ENCODE results near the gene SPOCK1. TPM values are rescaled to one million over a fixed set of nuclear protein-coding genes. Genes with fewer than 3 reads are reported as not detected.

Gene SPOCK1
- total RNA-seq, 1 donor from 2014 or later, result 3.7 TPM

DNA sequence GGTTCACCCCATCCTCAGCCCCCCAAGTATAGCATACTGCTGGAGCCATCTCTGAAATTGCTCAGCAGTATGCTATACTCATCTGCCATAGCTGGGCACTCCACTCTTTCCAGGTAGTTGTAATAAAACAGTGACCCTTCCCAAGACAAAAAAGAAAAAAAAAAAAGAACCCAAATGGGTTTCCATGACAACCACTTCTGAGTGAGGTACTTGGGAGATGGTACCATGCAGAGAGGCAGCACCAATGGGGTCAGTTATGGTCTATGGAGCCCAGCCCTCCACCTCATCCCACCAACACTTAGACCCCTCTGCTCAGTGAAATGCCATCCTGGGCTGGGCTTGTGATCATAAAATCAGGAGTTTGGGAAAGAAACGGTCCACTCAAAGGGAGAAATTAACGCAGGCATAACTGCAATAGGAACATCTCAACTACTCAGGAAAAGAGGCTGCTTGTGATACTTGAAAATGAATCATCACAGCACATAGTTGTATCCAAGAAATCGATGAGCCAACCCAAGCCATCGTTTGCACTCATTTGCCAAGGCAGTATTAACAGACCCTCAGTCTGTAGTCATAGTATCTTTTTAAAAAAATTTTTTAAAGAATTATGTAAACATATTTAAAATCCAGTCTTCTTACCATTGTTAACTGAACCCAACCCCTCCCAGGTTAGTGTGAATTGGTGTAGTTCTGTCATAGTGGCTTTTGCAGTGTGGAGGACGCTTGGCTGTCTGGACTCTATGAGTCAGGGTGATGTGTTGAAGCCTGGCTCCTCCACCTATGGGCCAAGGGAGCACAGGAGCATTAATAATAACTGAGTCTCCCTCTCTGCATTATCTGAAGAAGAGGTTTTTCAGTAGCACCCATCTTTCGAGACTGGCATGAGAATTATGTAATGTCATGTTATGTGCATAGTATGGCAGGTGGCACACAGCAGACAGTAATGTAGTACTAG lies 402.7 kb downstream of the SPOCK1 start:
- H3K27me3 ChIP-seq (ENCODE audit: control insufficient read depth in 3 of 3, insufficient read depth in 3 of 3, low read length in 3 of 3), result no peaks in the 10 kb centered on the region
- H3K9ac ChIP-seq (ENCODE audit: low read depth in 1 of 3, low read length in 3 of 3), result no peak overlapping the region
- no peak overlapping the region for H3K4me3 ChIP-seq (ENCODE audit: low read length in 3 of 3)
- no peak overlapping the region for H3K27ac ChIP-seq (ENCODE audit: low read depth, low read length)
- no peaks in the 10 kb centered on the region for H3K9me3 ChIP-seq (ENCODE audit: control insufficient read depth in 3 of 3, low read length in 3 of 3)
- H3K4me1 ChIP-seq (ENCODE audit: control insufficient read depth in 3 of 3, insufficient read depth in 3 of 3, low read length in 3 of 3), result peaks cover 0 to 4% (median 0%) of the 10 kb centered on the region in 3 donors
- no peaks in the 10 kb centered on the region for H3K36me3 ChIP-seq (ENCODE audit: control insufficient read depth in 3 of 3, insufficient read depth in 3 of 3, low read length in 3 of 3)

- no peaks in the 10 kb centered on the region for H3K9me3 ChIP-seq (ENCODE audit: control insufficient read depth in 3 of 3, low read length in 3 of 3)
- peaks cover 0 to 4% (median 0%) of the 10 kb centered on the region in 3 donors for H3K4me1 ChIP-seq (ENCODE audit: control insufficient read depth in 3 of 3, insufficient read depth in 3 of 3, low read length in 3 of 3)
- H3K9ac ChIP-seq (ENCODE audit: low read depth in 1 of 3, low read length in 3 of 3), result no peak overlapping the region
- H3K27ac ChIP-seq (ENCODE audit: low read depth, low read length), result no peak overlapping the region
- H3K36me3 ChIP-seq (ENCODE audit: control insufficient read depth in 3 of 3, insufficient read depth in 3 of 3, low read length in 3 of 3), result no peaks in the 10 kb centered on the region
- no peaks in the 10 kb centered on the region for H3K27me3 ChIP-seq (ENCODE audit: control insufficient read depth in 3 of 3, insufficient read depth in 3 of 3, low read length in 3 of 3)
- no peak overlapping the region for H3K4me3 ChIP-seq (ENCODE audit: low read length in 3 of 3)
Measured at GRCh38 chr5:137095597-137095996, 403.5 kb downstream of the SPOCK1 start.

GRCh38 chr5:137092831-137093230 lies 406.3 kb downstream of the SPOCK1 start:
- Histone ChIP-seq H3K27me3 (ENCODE audit: control insufficient read depth in 3 of 3, insufficient read depth in 3 of 3, low read length in 3 of 3) (no peaks in the 10 kb centered on the region), H3K9me3 (ENCODE audit: control insufficient read depth in 3 of 3, low read length in 3 of 3) (no peaks in the 10 kb centered on the region), H3K4me1 (ENCODE audit: control insufficient read depth in 3 of 3, insufficient read depth in 3 of 3, low read length in 3 of 3) (peaks cover 0 to 8% (median 0%) of the 10 kb centered on the region in 3 donors), H3K4me3 (ENCODE audit: low read length in 3 of 3) (no peak overlapping the region), H3K27ac (ENCODE audit: low read depth, low read length) (no peak overlapping the region), H3K9ac (ENCODE audit: low read depth in 1 of 3, low read length in 3 of 3) (no peak overlapping the region), H3K36me3 (ENCODE audit: control insufficient read depth in 3 of 3, insufficient read depth in 3 of 3, low read length in 3 of 3) (no peaks in the 10 kb centered on the region)

DNA sequence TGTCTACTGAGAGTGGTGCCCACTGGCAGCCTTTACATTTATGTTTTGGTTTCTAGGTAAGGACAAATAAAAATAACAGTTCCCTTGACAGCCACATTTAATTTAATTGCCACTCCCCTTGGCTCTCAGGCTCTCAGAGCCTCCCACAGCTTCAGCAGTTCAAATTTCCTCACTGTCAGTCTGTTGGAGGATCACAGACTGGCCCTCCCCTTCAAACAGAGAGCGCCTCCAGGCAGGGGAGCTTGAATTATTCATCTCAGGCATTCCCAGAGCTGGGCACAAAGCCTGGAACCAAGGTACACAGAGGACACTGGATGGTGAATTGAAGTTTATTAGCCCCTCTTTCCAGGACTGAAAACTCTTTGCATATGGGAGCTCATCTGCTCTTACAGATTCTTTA lies 407.7 kb downstream of the SPOCK1 start:
- no peaks in the 10 kb centered on the region for H3K9me3 ChIP-seq (ENCODE audit: control insufficient read depth in 3 of 3, low read length in 3 of 3)
- no peaks in the 10 kb centered on the region for H3K27me3 ChIP-seq (ENCODE audit: control insufficient read depth in 3 of 3, insufficient read depth in 3 of 3, low read length in 3 of 3)
- H3K4me1 ChIP-seq (ENCODE audit: control insufficient read depth in 3 of 3, insufficient read depth in 3 of 3, low read length in 3 of 3), result peaks cover 0 to 8% (median 0%) of the 10 kb centered on the region in 3 donors
- no peaks in the 10 kb centered on the region for H3K36me3 ChIP-seq (ENCODE audit: control insufficient read depth in 3 of 3, insufficient read depth in 3 of 3, low read length in 3 of 3)
- no peak overlapping the region for H3K9ac ChIP-seq (ENCODE audit: low read depth in 1 of 3, low read length in 3 of 3)
- no peak overlapping the region for H3K4me3 ChIP-seq (ENCODE audit: low read length in 3 of 3)
- H3K27ac ChIP-seq (ENCODE audit: low read depth, low read length), result no peak overlapping the region

- Histone ChIP-seq H3K9ac (ENCODE audit: low read depth in 1 of 3, low read length in 3 of 3) (no peak overlapping the region), H3K4me3 (ENCODE audit: low read length in 3 of 3) (no peak overlapping the region), H3K36me3 (ENCODE audit: control insufficient read depth in 3 of 3, insufficient read depth in 3 of 3, low read length in 3 of 3) (no peaks in the 10 kb centered on the region), H3K27me3 (ENCODE audit: control insufficient read depth in 3 of 3, insufficient read depth in 3 of 3, low read length in 3 of 3) (no peaks in the 10 kb centered on the region), H3K27ac (ENCODE audit: low read depth, low read length) (no peak overlapping the region), H3K4me1 (ENCODE audit: control insufficient read depth in 3 of 3, insufficient read depth in 3 of 3, low read length in 3 of 3) (peaks cover 0 to 8% (median 0%) of the 10 kb centered on the region in 3 donors), H3K9me3 (ENCODE audit: control insufficient read depth in 3 of 3, low read length in 3 of 3) (no peaks in the 10 kb centered on the region)
Measured at GRCh38 chr5:137090721-137091120, 408.4 kb downstream of the SPOCK1 start.

- Histone ChIP-seq H3K36me3 (ENCODE audit: control insufficient read depth in 3 of 3, insufficient read depth in 3 of 3, low read length in 3 of 3) (no peaks in the 10 kb centered on the region), H3K9me3 (ENCODE audit: control insufficient read depth in 3 of 3, low read length in 3 of 3) (no peaks in the 10 kb centered on the region), H3K27me3 (ENCODE audit: control insufficient read depth in 3 of 3, insufficient read depth in 3 of 3, low read length in 3 of 3) (peaks cover 0 to under 1% (median 0%) of the 10 kb centered on the region in 3 donors), H3K4me1 (ENCODE audit: control insufficient read depth in 3 of 3, insufficient read depth in 3 of 3, low read length in 3 of 3) (peaks cover 0 to 8% (median 0%) of the 10 kb centered on the region in 3 donors), H3K4me3 (ENCODE audit: low read length in 3 of 3) (no peak overlapping the region), H3K27ac (ENCODE audit: low read depth, low read length) (no peak overlapping the region), H3K9ac (ENCODE audit: low read depth in 1 of 3, low read length in 3 of 3) (no peak overlapping the region)
Measured at GRCh38 chr5:137090151-137090550, 409.0 kb downstream of the SPOCK1 start.

- no peak overlapping the region for H3K27ac ChIP-seq (ENCODE audit: low read depth, low read length)
- peaks cover 0 to 8% (median 0%) of the 10 kb centered on the region in 3 donors for H3K4me1 ChIP-seq (ENCODE audit: control insufficient read depth in 3 of 3, insufficient read depth in 3 of 3, low read length in 3 of 3)
- no peaks in the 10 kb centered on the region for H3K36me3 ChIP-seq (ENCODE audit: control insufficient read depth in 3 of 3, insufficient read depth in 3 of 3, low read length in 3 of 3)
Measured at GRCh38 chr5:137088175-137088574, 411.0 kb downstream of the SPOCK1 start.

DNA sequence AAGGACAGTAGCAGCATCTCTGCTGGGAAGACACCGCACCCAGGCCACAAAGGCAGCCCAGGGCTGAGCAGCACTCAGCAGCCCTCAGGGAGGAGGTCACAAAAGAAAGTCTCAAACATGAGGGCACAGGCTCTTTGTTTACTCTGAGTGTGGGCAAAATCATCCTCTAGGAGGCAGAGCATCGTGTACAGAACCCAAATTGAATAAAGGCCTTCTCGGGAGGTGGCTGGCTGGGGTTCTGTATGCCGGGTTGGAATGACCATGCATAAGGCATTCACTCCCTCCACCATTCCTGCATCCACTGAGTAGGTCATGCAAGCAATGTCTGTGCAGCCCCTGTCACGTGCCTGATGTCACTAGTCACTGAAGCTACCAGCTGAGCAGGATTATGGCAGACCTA lies 412.8 kb downstream of the SPOCK1 start:
- no peaks in the 10 kb centered on the region for H3K9me3 ChIP-seq (ENCODE audit: control insufficient read depth in 3 of 3, low read length in 3 of 3)
- no peaks in the 10 kb centered on the region for H3K36me3 ChIP-seq (ENCODE audit: control insufficient read depth in 3 of 3, insufficient read depth in 3 of 3, low read length in 3 of 3)
- H3K27me3 ChIP-seq (ENCODE audit: control insufficient read depth in 3 of 3, insufficient read depth in 3 of 3, low read length in 3 of 3), result peaks cover 0 to 2% (median 0%) of the 10 kb centered on the region in 3 donors
- no peak overlapping the region for H3K27ac ChIP-seq (ENCODE audit: low read depth, low read length)
- H3K4me3 ChIP-seq (ENCODE audit: low read length in 3 of 3), result no peak overlapping the region
- H3K4me1 ChIP-seq (ENCODE audit: control insufficient read depth in 3 of 3, insufficient read depth in 3 of 3, low read length in 3 of 3), result peaks cover 0 to 5% (median 0%) of the 10 kb centered on the region in 3 donors
- no peak overlapping the region for H3K9ac ChIP-seq (ENCODE audit: low read depth in 1 of 3, low read length in 3 of 3)

More at GRCh38 chr5:137088175-137088574, 411.0 kb downstream of the SPOCK1 start:
- H3K9me3 ChIP-seq (ENCODE audit: control insufficient read depth in 3 of 3, low read length in 3 of 3), result no peaks in the 10 kb centered on the region
- no peak overlapping the region for H3K9ac ChIP-seq (ENCODE audit: low read depth in 1 of 3, low read length in 3 of 3)
- no peak overlapping the region for H3K4me3 ChIP-seq (ENCODE audit: low read length in 3 of 3)
- H3K27me3 ChIP-seq (ENCODE audit: control insufficient read depth in 3 of 3, insufficient read depth in 3 of 3, low read length in 3 of 3), result peaks cover 0 to 2% (median 0%) of the 10 kb centered on the region in 3 donors

DNA sequence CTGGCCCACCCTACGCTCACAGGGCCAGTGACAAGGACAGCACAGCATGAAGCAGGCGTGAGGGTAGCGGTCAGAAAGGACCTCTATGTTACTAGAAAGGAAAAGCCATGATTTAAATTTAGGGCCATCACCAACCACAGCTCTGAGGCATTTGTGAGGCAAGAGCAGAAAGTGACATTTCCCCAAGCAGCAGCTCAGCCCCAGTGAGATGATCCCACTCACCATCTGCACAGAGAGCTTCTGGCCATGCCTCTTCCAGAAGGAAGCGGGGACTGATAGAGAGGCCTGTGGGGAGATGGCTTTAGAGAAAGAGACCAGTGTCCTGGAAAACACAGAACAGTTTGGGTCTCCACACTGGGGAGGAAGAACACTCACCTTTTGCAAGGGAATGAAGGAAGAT lies 413.9 kb downstream of the SPOCK1 start:
- Histone ChIP-seq H3K27me3 (ENCODE audit: control insufficient read depth in 3 of 3, insufficient read depth in 3 of 3, low read length in 3 of 3) (peaks cover 0 to 2% (median 0%) of the 10 kb centered on the region in 3 donors), H3K9ac (ENCODE audit: low read depth in 1 of 3, low read length in 3 of 3) (no peak overlapping the region), H3K4me3 (ENCODE audit: low read length in 3 of 3) (no peak overlapping the region), H3K27ac (ENCODE audit: low read depth, low read length) (no peak overlapping the region), H3K36me3 (ENCODE audit: control insufficient read depth in 3 of 3, insufficient read depth in 3 of 3, low read length in 3 of 3) (no peaks in the 10 kb centered on the region), H3K9me3 (ENCODE audit: control insufficient read depth in 3 of 3, low read length in 3 of 3) (no peaks in the 10 kb centered on the region), H3K4me1 (ENCODE audit: control insufficient read depth in 3 of 3, insufficient read depth in 3 of 3, low read length in 3 of 3) (peaks cover 0 to under 1% (median 0%) of the 10 kb centered on the region in 3 donors)

DNA sequence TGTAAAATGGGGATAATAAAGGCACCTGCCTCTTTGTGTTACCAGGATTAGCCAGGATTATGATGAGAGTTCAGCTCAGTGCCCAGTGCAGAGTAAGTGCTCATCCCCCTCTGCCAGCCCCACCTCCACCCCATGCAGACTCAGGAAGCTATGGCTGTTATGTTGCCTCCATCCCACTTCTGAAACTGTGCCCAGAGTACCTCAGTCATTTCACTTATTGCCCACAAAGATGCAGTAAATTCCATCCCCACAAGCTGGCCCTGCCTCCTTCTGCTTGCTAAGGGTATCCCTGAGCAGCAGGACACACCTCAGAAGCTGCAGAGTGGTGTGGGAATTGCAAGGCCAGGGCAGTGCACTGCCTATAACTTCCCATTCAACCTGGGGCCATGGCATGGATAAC lies 415.1 kb downstream of the SPOCK1 start:
- Histone ChIP-seq H3K9me3 (ENCODE audit: control insufficient read depth in 3 of 3, low read length in 3 of 3) (no peaks in the 10 kb centered on the region), H3K4me1 (ENCODE audit: control insufficient read depth in 3 of 3, insufficient read depth in 3 of 3, low read length in 3 of 3) (no peaks in the 10 kb centered on the region), H3K4me3 (ENCODE audit: low read length in 3 of 3) (no peak overlapping the region), H3K36me3 (ENCODE audit: control insufficient read depth in 3 of 3, insufficient read depth in 3 of 3, low read length in 3 of 3) (no peaks in the 10 kb centered on the region), H3K27me3 (ENCODE audit: control insufficient read depth in 3 of 3, insufficient read depth in 3 of 3, low read length in 3 of 3) (peaks cover 0 to 2% (median 0%) of the 10 kb centered on the region in 3 donors), H3K9ac (ENCODE audit: low read depth in 1 of 3, low read length in 3 of 3) (no peak overlapping the region), H3K27ac (ENCODE audit: low read depth, low read length) (no peak overlapping the region)
